C4-2B (cell line): ENCODE measurements around the gene RGS7.

Source experiments
- CTCF ChIP-seq: fragments of 450-650 bp; conservative IDR thresholded peaks from 2 replicates; pipeline ENCODE4 v1.5.1; 2017; ENCODE audit warnings: mild to moderate bottlenecking
- ZFX ChIP-seq: fragments of 450-650 bp; IDR thresholded peaks from 2 replicates; pipeline ENCODE4 v1.6.1; 2017

GRCh38 chr1:240772131-240772530, 584.9 kb downstream of the RGS7 start:
- TF ChIP-seq CTCF = no peak
- no peak for TF ChIP-seq ZFX
